H9 (cell line): ENCODE measurements around the gene KCTD19. TPM values are rescaled to one million over a fixed set of nuclear protein-coding genes. Genes with fewer than 3 reads are reported as not detected.

ENCODE experiments used
- DNase-seq: peaks from one replicate; pipeline ENCODE4 v3.0.0-alpha.2; 2017
- H2AFZ ChIP-seq: one replicate; pipeline ENCODE4 v1.6.1; 2013; ENCODE audit warnings: mild to moderate bottlenecking, low read length, control low read depth, moderate library complexity
- H2AK5ac ChIP-seq: 2 replicates; pipeline ENCODE4 v1.6.1; 2013; ENCODE audit warnings: low read length, control low read depth, mixed read lengths; ENCODE audit not compliant: insufficient read length
- H2BK120ac ChIP-seq: one replicate; pipeline ENCODE4 v1.6.1; 2013; ENCODE audit warnings: low read depth, mild to moderate bottlenecking, low read length, control low read depth, inconsistent platforms; ENCODE audit not compliant: poor library complexity, severe bottlenecking
- H2BK12ac ChIP-seq: 2 replicates; pipeline ENCODE4 v1.6.1; 2013; ENCODE audit warnings: low read length, control low read depth, mixed read lengths, low read depth; ENCODE audit not compliant: insufficient read length
- H2BK15ac ChIP-seq: 2 replicates; pipeline ENCODE4 v1.6.1; 2013; ENCODE audit warnings: low read depth, low read length, control low read depth
- H2BK20ac ChIP-seq: one replicate; pipeline ENCODE4 v1.6.1; 2013; ENCODE audit warnings: low read depth, mild to moderate bottlenecking, low read length, control low read depth, inconsistent platforms; ENCODE audit not compliant: poor library complexity, severe bottlenecking
- H2BK5ac ChIP-seq: 2 replicates; pipeline ENCODE4 v1.6.1; 2013; ENCODE audit warnings: low read length, control low read depth, mixed read lengths; ENCODE audit not compliant: insufficient read length
- H3K14ac ChIP-seq: 2 replicates; pipeline ENCODE4 v1.6.1; 2013; ENCODE audit warnings: low read length, control low read depth; ENCODE audit not compliant: insufficient read depth
- H3K18ac ChIP-seq: 2 replicates; pipeline ENCODE4 v1.6.1; 2013; ENCODE audit warnings: low read depth, mild to moderate bottlenecking, mixed read lengths, low read length, control low read depth; ENCODE audit not compliant: insufficient read length
- H3K23ac ChIP-seq: 2 replicates; pipeline ENCODE4 v1.6.1; 2013; ENCODE audit warnings: low read length, control low read depth, mixed read lengths, low read depth; ENCODE audit not compliant: insufficient read length
- H3K23me2 ChIP-seq: 2 replicates; pipeline ENCODE4 v1.6.1; 2013; ENCODE audit warnings: low read depth, mild to moderate bottlenecking, mixed read lengths, low read length, control low read depth; ENCODE audit not compliant: insufficient read length, poor library complexity, severe bottlenecking
- H3K27ac ChIP-seq: 2 replicates; pipeline ENCODE4 v1.5.1; 2013; ENCODE audit warnings: low read length, control low read depth, mixed read lengths, low read depth; ENCODE audit not compliant: insufficient read length
- H3K27me3 ChIP-seq: 2 replicates; pipeline ENCODE4 v1.6.1; 2013; ENCODE audit warnings: low read length, control low read depth, inconsistent platforms; ENCODE audit not compliant: insufficient read depth
- H3K4ac ChIP-seq: 2 replicates; pipeline ENCODE4 v1.6.1; 2013; ENCODE audit warnings: low read depth, mild to moderate bottlenecking, control low read depth, inconsistent platforms, low read length, moderate library complexity
- H3K4me1 ChIP-seq: 2 replicates; pipeline ENCODE4 v1.6.1; 2013; ENCODE audit warnings: low read length, control low read depth, inconsistent platforms; ENCODE audit not compliant: insufficient read depth
- H3K4me2 ChIP-seq: 2 replicates; pipeline ENCODE4 v1.6.1; 2013; ENCODE audit warnings: low read length, control low read depth, mixed read lengths; ENCODE audit not compliant: insufficient read length, insufficient read depth
- H3K56ac ChIP-seq: 2 replicates; pipeline ENCODE4 v1.6.1; 2013; ENCODE audit warnings: low read depth, mild to moderate bottlenecking, mixed read lengths, low read length, control low read depth; ENCODE audit not compliant: insufficient read length
- H3K79me1 ChIP-seq: 2 replicates; pipeline ENCODE4 v1.6.1; 2013; ENCODE audit warnings: low read depth, mild to moderate bottlenecking, moderate library complexity, low read length, control low read depth, inconsistent platforms; ENCODE audit not compliant: insufficient read depth, poor library complexity, severe bottlenecking
- H3K79me2 ChIP-seq: 2 replicates; pipeline ENCODE4 v1.6.1; 2013; ENCODE audit warnings: low read length, control low read depth, inconsistent platforms; ENCODE audit not compliant: insufficient read depth
- H3K9ac ChIP-seq: 2 replicates; pipeline ENCODE4 v1.6.1; 2013; ENCODE audit warnings: low read length, control low read depth, mixed read lengths; ENCODE audit not compliant: insufficient read length; ENCODE audit errors: extremely low read depth
- H3K9me3 ChIP-seq: one replicate; pipeline ENCODE4 v1.6.1; 2013; ENCODE audit warnings: low read depth, low read length, inconsistent platforms; ENCODE audit not compliant: control insufficient read depth
- H3T11ph ChIP-seq: one replicate; pipeline ENCODE4 v1.6.1; 2013; ENCODE audit warnings: mild to moderate bottlenecking, low read length, control low read depth, inconsistent platforms
- H4K20me1 ChIP-seq: one replicate; pipeline ENCODE4 v1.6.1; 2013; ENCODE audit not compliant: control insufficient read depth, insufficient read length, insufficient read depth
- H4K5ac ChIP-seq: 2 replicates; pipeline ENCODE4 v1.6.1; 2013; ENCODE audit warnings: low read depth, mild to moderate bottlenecking, mixed read lengths, low read length, control low read depth; ENCODE audit not compliant: insufficient read length
- H4K8ac ChIP-seq: replicated peaks from 2 replicates; pipeline ENCODE4 v1.6.1; 2013; ENCODE audit warnings: low read length, control low read depth, mixed read lengths, low read depth; ENCODE audit not compliant: insufficient read length
- H4K91ac ChIP-seq: 2 replicates; pipeline ENCODE4 v1.6.1; 2013; ENCODE audit warnings: low read depth, mild to moderate bottlenecking, moderate library complexity, mixed read lengths, low read length, control low read depth; ENCODE audit not compliant: insufficient read length
- H3K27ac Mint-ChIP-seq, 3 experiments: 2 replicates in 2 of 3; 3 replicates in 1 of 3; pipeline ENCODE4 v1.8.0; 2020 to 2021; ENCODE audit warnings: mixed read lengths in 3 of 3, mild to moderate bottlenecking in 1 of 3, moderate library complexity in 1 of 3
- H3K27me3 Mint-ChIP-seq: 2 replicates; pipeline ENCODE4 v1.8.0; 2021; ENCODE audit warnings: low read depth, mild to moderate bottlenecking, moderate library complexity, mixed read lengths
- H3K36me3 Mint-ChIP-seq, 3 experiments: 2 replicates in 2 of 3; 3 replicates in 1 of 3; pipeline ENCODE4 v1.8.0; 2020 to 2021; ENCODE audit warnings: low read depth in 3 of 3, mixed read lengths in 3 of 3; ENCODE audit not compliant: insufficient read depth in 1 of 3
- H3K4me1 Mint-ChIP-seq, 2 experiments: 2 replicates each; pipeline ENCODE4 v1.8.0; 2020; ENCODE audit warnings: mixed read lengths in 2 of 2
- H3K4me3 Mint-ChIP-seq, 2 experiments: 2 replicates in 1 of 2; 3 replicates in 1 of 2; pipeline ENCODE4 v1.8.0; 2020 to 2021; ENCODE audit warnings: mild to moderate bottlenecking in 2 of 2, mixed read lengths in 2 of 2, moderate library complexity in 1 of 2
- H3K9me3 Mint-ChIP-seq, 2 experiments: 2 replicates in 1 of 2; 3 replicates in 1 of 2; pipeline ENCODE4 v1.8.0; 2020; ENCODE audit warnings: mild to moderate bottlenecking in 2 of 2, mixed read lengths in 2 of 2, moderate library complexity in 1 of 2
- CTCF ChIP-seq: fragments of 200-600 bp; sonication (generic); conservative IDR thresholded peaks from 3 replicates; pipeline ENCODE4 v1.8.0; 2021; ENCODE audit warnings: antibody characterized with exemption, mild to moderate bottlenecking
- WGBS: extraction: QIAGEN DNeasy Blood & Tissue Kit; methylation state at CpG from one replicate; pipeline ENCODE4 v1.1.7; 2013; ENCODE audit warnings: missing lambda C conversion rate, low lambda C conversion rate, mixed read lengths; ENCODE audit not compliant: insufficient read length; ENCODE audit errors: extremely low coverage; 5-methylcytosine and 5-hydroxymethylcytosine counted together
- total RNA-seq: library from RNA; stranded (reverse); gene quantifications from 2 replicates; pipeline ENCODE4 v1.2.1, GENCODE V29; 2021

KCTD19 gene
- total RNA-seq, 1 experiment from 2014 or later = 0.13 TPM

GRCh38 chr16:67243481-67243880, 83.1 kb downstream of the KCTD19 start:
- WGBS = no CpG with 5 or more reads among the region's 4 CpGs
- Mint-ChIP-seq H3K9me3 (no peaks in the 10 kb centered on the region), H3K27me3 (peaks cover 7% of the 10 kb centered on the region), H3K4me3 (no peak overlapping the region), H3K36me3 (peaks cover 2 to 15% (median 5%) of the 10 kb centered on the region in 3 experiments; a peak in 6 of 7 replicates), H3K4me1 (peaks cover 29 to 40% of the 10 kb centered on the region in 2 experiments), H3K27ac (no peak overlapping the region; a peak in 1 of 7 replicates)
- Histone ChIP-seq H2BK120ac (no peak overlapping the region), H3T11ph (no peak overlapping the region), H3K9me3 (no peaks in the 10 kb centered on the region), H4K91ac (no peak overlapping the region), H3K9ac (no peak overlapping the region), H3K18ac (no peak overlapping the region), H3K56ac (no peak overlapping the region), H4K5ac (no peak overlapping the region), H3K79me2 (no peaks in the 10 kb centered on the region; the same call in 1 of the 2 replicates), H3K27ac (no peak overlapping the region), H3K14ac (no peak overlapping the region), H2BK20ac (no peak overlapping the region), H2AFZ (no peak overlapping the region), H4K8ac (no peak overlapping the region), H2BK15ac (no peak overlapping the region), H4K20me1 (peaks cover 3% of the 10 kb centered on the region), H3K4me1 (peaks cover 15% of the 10 kb centered on the region; the same call in 1 of the 2 replicates), H2AK5ac (no peak overlapping the region), H3K79me1 (peaks cover 4% of the 10 kb centered on the region), H3K4me2 (no peak overlapping the region), H2BK12ac (no peak overlapping the region), H3K23ac (no peak overlapping the region), H3K27me3 (no peaks in the 10 kb centered on the region), H3K4ac (no peak overlapping the region), H2BK5ac (no peak overlapping the region), H3K23me2 (peaks cover 25% of the 10 kb centered on the region)
- DNase-seq = no peak
- TF ChIP-seq CTCF = no peak
